LNCAP (cell line): Measurements from ENCODE around the gene UNC5B.

ENCODE experiments used
- CTCF ChIP-seq: fragments of 450-650 bp; IDR thresholded peaks from 2 replicates; pipeline ENCODE4 v1.5.1; 2017; ENCODE audit warnings: mild to moderate bottlenecking

The UNC5B gene

GRCh38 chr10:71335173-71335708, 122.9 kb downstream of the UNC5B start:
- no peak for TF ChIP-seq CTCF

GRCh38 chr10:71336632-71337031, 124.3 kb downstream of the UNC5B start:
- no peak for TF ChIP-seq CTCF

GRCh38 chr10:71337219-71337701, 124.9 kb downstream of the UNC5B start:
- no peak for TF ChIP-seq CTCF

- TF ChIP-seq CTCF, result no peak
Observed at GRCh38 chr10:71338728-71339495, 126.5 kb downstream of the UNC5B start.

- TF ChIP-seq CTCF, result no peak
Observed at GRCh38 chr10:71339796-71340589, 127.6 kb downstream of the UNC5B start.

- TF ChIP-seq CTCF, result no peak
Observed at GRCh38 chr10:71342573-71343391, 130.4 kb downstream of the UNC5B start.

GRCh38 chr10:71343392-71343773, 131.0 kb downstream of the UNC5B start:
- TF ChIP-seq CTCF, result no peak
